NCI-H128 (cell line): Measurements from ENCODE around the gene TTC23.

Experiments
- DNase-seq: peaks from one replicate; lab custom pipeline; 2025; ENCODE audit not compliant: unreplicated experiment; lab: John Stamatoyannopoulos, UW

TTC23 gene

GRCh38 chr15:99165956-99166689 lies 83.3 kb downstream of the TTC23 start:
- DNase-seq, result no peak

- no peak for DNase-seq
Observed at GRCh38 chr15:99165020-99165790, 84.2 kb downstream of the TTC23 start.

- DNase-seq, result no peak
Observed at GRCh38 chr15:99164119-99164518, 85.3 kb downstream of the TTC23 start.

GRCh38 chr15:99163271-99164062 lies 85.9 kb downstream of the TTC23 start:
- DNase-seq, result no peak

GRCh38 chr15:99158626-99159412 lies 90.6 kb downstream of the TTC23 start:
- DNase-seq, result no peak

GRCh38 chr15:99157456-99157855 lies 91.9 kb downstream of the TTC23 start:
- DNase-seq, result no peak

- no peak for DNase-seq
Observed at GRCh38 chr15:99155961-99156443, 93.4 kb downstream of the TTC23 start.

- DNase-seq, result no peak
Observed at GRCh38 chr15:99154271-99154670, 95.1 kb downstream of the TTC23 start.

GRCh38 chr15:99153026-99153535 lies 96.3 kb downstream of the TTC23 start:
- no peak for DNase-seq

- DNase-seq, result no peak
Observed at GRCh38 chr15:99151156-99151555, 98.2 kb downstream of the TTC23 start.

- DNase-seq, result no peak
Observed at GRCh38 chr15:99149366-99149765, 100.0 kb downstream of the TTC23 start.

GRCh38 chr15:99148851-99149276 lies 100.5 kb downstream of the TTC23 start:
- DNase-seq, result no peak

GRCh38 chr15:99146661-99147060 lies 102.7 kb downstream of the TTC23 start:
- DNase-seq, result no peak

GRCh38 chr15:99145778-99146177 lies 103.6 kb downstream of the TTC23 start:
- no peak for DNase-seq

- no peak for DNase-seq
Observed at GRCh38 chr15:99145005-99145404, 104.4 kb downstream of the TTC23 start.

- no peak for DNase-seq
Observed at GRCh38 chr15:99143655-99144610, 105.4 kb downstream of the TTC23 start.

- no peak for DNase-seq
Observed at GRCh38 chr15:99143242-99143641, 106.1 kb downstream of the TTC23 start.

GRCh38 chr15:99142562-99142961 lies 106.8 kb downstream of the TTC23 start:
- no peak for DNase-seq

- DNase-seq, result no peak
Observed at GRCh38 chr15:99141943-99142342, 107.4 kb downstream of the TTC23 start.
